K562 (cell line): ENCODE data around the gene EMID1. TPM values are rescaled to one million over a fixed set of nuclear protein-coding genes. Genes with fewer than 3 reads are reported as not detected.

Experiments used
- CCNT2 ChIP-seq: IDR thresholded peaks from 2 replicates; pipeline ENCODE4 v1.6.1; 2011; ENCODE audit warnings: borderline replicate concordance, low read depth, mild to moderate bottlenecking, moderate library complexity, mixed read lengths, low read length; ENCODE audit not compliant: insufficient read length; ENCODE audit errors: extremely low read depth
- CHD1 ChIP-seq: fragments of 200-600 bp; sonication (generic); IDR thresholded peaks from one replicate; pipeline ENCODE4 v1.6.1; 2012; ENCODE audit warnings: mild to moderate bottlenecking, moderate library complexity, low read length, inconsistent platforms
- ETS1 ChIP-seq: conservative IDR thresholded peaks from 2 replicates; pipeline ENCODE4 v1.6.1; 2011; ENCODE audit warnings: low read depth, mild to moderate bottlenecking, low read length; ENCODE audit not compliant: control insufficient read depth
- GABPB2 ChIP-seq: fragments of 250-450 bp; sonication (Bioruptor Pico); conservative IDR thresholded peaks from 2 replicates; pipeline ENCODE4 v1.5.1; 2021; ENCODE audit warnings: mild to moderate bottlenecking
- GMEB1 ChIP-seq: fragments of 250-450 bp; sonication (Bioruptor Pico); IDR thresholded peaks from 2 replicates; pipeline ENCODE4 v1.4.0; 2020; ENCODE audit warnings: mild to moderate bottlenecking
- HDAC1 ChIP-seq, 2 experiments: fragments of 450-650 bp; IDR thresholded peaks; 2 replicates each; pipeline ENCODE4 v1.6.1; 2016 to 2017; ENCODE audit warnings: inconsistent platforms in 1 of 2, mild to moderate bottlenecking in 1 of 2, moderate library complexity in 1 of 2
- HDAC3 ChIP-seq: fragments of 450-650 bp; IDR thresholded peaks from 2 replicates; pipeline ENCODE4 v1.6.1; 2018; ENCODE audit warnings: borderline replicate concordance, mild to moderate bottlenecking, moderate library complexity; ENCODE audit not compliant: partially characterized antibody
- HDAC6 ChIP-seq: IDR thresholded peaks from 2 replicates; pipeline ENCODE4 v1.6.1; 2012; ENCODE audit warnings: low read depth, mild to moderate bottlenecking, control low read depth, inconsistent platforms, low read length, moderate library complexity
- MAFG ChIP-seq: fragments of 450-650 bp; conservative IDR thresholded peaks from 2 replicates; pipeline ENCODE4 v1.6.1; 2016; ENCODE audit warnings: missing genetic modification characterization, missing compliant biosample characterization
- MIER1 ChIP-seq: fragments of 450-650 bp; IDR thresholded peaks from 2 replicates; pipeline ENCODE4 v1.6.1; 2016; ENCODE audit warnings: antibody characterized with exemption, mild to moderate bottlenecking, low read depth
- MNT ChIP-seq, 2 experiments: fragments of 450-650 bp; conservative IDR thresholded peaks; 2 replicates each; pipeline ENCODE4 v1.6.1; 2017; ENCODE audit warnings: mild to moderate bottlenecking in 2 of 2, moderate library complexity in 2 of 2
- NEUROD1 ChIP-seq: fragments of 150-350 bp; IDR thresholded peaks from 2 replicates; pipeline ENCODE4 v1.6.1; 2014; ENCODE audit warnings: borderline replicate concordance, low read length, low read depth; ENCODE audit not compliant: partially characterized antibody
- NR2F6 ChIP-seq: fragments of 450-650 bp; formaldehyde crosslinking; IDR thresholded peaks from 2 replicates; pipeline ENCODE4 v1.4.0; 2020; ENCODE audit warnings: mild to moderate bottlenecking
- OTX1 ChIP-seq: fragments of 450-650 bp; formaldehyde crosslinking; IDR thresholded peaks from 2 replicates; pipeline ENCODE4 v1.4.0; 2022; ENCODE audit warnings: mild to moderate bottlenecking
- PHB2 ChIP-seq: fragments of 450-650 bp; IDR thresholded peaks from 2 replicates; pipeline ENCODE4 v1.6.1; 2017; ENCODE audit warnings: low read depth
- RB1 ChIP-seq: fragments of 450-650 bp; IDR thresholded peaks from 2 replicates; pipeline ENCODE4 v1.6.1; 2017; ENCODE audit warnings: low read depth, mild to moderate bottlenecking
- SRSF7 ChIP-seq: fragments of 200-400 bp; formaldehyde crosslinking; optimal IDR thresholded peaks from 2 replicates; pipeline ENCODE3; 2017; ENCODE audit warnings: mild to moderate bottlenecking, low read depth, low read length
- TCF3 ChIP-seq: sonication (generic); formaldehyde crosslinking; IDR thresholded peaks from 2 replicates; pipeline ENCODE4 v1.4.0; 2020; ENCODE audit warnings: mild to moderate bottlenecking, missing genetic modification reagents
- TOE1 ChIP-seq, 2 experiments: fragments of 450-650 bp in 1 of 2; sonication (generic) in 1 of 2; formaldehyde crosslinking in 1 of 2; IDR thresholded peaks; 2 replicates each; pipeline versions ENCODE4 v1.7.1 to v1.8.0; 2016 to 2022; ENCODE audit warnings: borderline replicate concordance in 2 of 2, mild to moderate bottlenecking in 2 of 2, antibody characterized with exemption in 1 of 2, inconsistent platforms in 1 of 2, low read depth in 1 of 2, missing genetic modification reagents in 1 of 2, moderate library complexity in 1 of 2
- ZBTB12 ChIP-seq: fragments of 250-450 bp; sonication (Bioruptor Pico); IDR thresholded peaks from 2 replicates; pipeline ENCODE4 v1.4.0; 2020
- ZNF551 ChIP-seq: fragments of 250-450 bp; sonication (Bioruptor Pico); IDR thresholded peaks from 2 replicates; pipeline ENCODE4 v1.5.0; 2021; ENCODE audit warnings: mild to moderate bottlenecking, moderate library complexity
- ZNF707 ChIP-seq: fragments of 250-450 bp; sonication (Bioruptor Pico); conservative IDR thresholded peaks from 2 replicates; pipeline ENCODE4 v1.8.0; 2022; ENCODE audit warnings: inconsistent platforms, mild to moderate bottlenecking, moderate library complexity
- ZSCAN32 ChIP-seq: fragments of 450-650 bp; formaldehyde crosslinking; IDR thresholded peaks from 2 replicates; pipeline ENCODE4 v1.4.0; 2020; ENCODE audit warnings: mild to moderate bottlenecking, moderate library complexity
- polyA plus RNA-seq, 8 experiments: library from polyadenylated mRNA; depleted of rRNA in 4 of 8; stranded (reverse) in 5 of 8; unstranded in 3 of 8; fragments of >200 nt; fragmentation: Nextera tagmentation in 2 of 8; fragmentation: Illumina TruSeq in 1 of 8; extraction: Ambion mirVana in 2 of 8; extraction: Trizol in 1 of 8; gene quantifications; 2 replicates each; pipeline versions ENCODE4 v1.2.1 to v1.2.3, GENCODE V29; 2011 to 2014; ENCODE audit warnings: inconsistent platforms in 1 of 8, missing spikeins in 1 of 8
- total RNA-seq, 7 experiments: library from RNA; depleted of rRNA in 6 of 7; stranded (reverse); fragments of >200 nt in 6 of 7; fragmentation: Illumina TruSeq in 2 of 7; extraction: Trizol in 2 of 7; gene quantifications; 2 replicates each; pipeline versions ENCODE4 v1.2.1 to v1.2.3, GENCODE V29; 2011 to 2021; ENCODE audit warnings: low replicate concordance in 1 of 7

The EMID1 gene
- total and polyA plus RNA-seq, 9 of the 15 experiments (the other 6 are each of a cell fraction or from before 2014, with no cell fraction given): 0.15 to 7.2 (median 2.7) TPM

- peak; percentile 96 for TF ChIP-seq TOE1 (IDR thresholded peaks at IDR 0.05; ENCODE audit: borderline replicate concordance)
- no peak for TF ChIP-seq TOE1 (CRISPR knock-in tag; IDR thresholded peaks at IDR 0.05; ENCODE audit: borderline replicate concordance, low read depth)
- TF ChIP-seq ZSCAN32 (CRISPR knock-in tag): no peak
- TF ChIP-seq OTX1 (CRISPR knock-in tag): no peak
- peak; percentile 19; the same call in 1 of the 2 replicates for TF ChIP-seq GMEB1 (CRISPR knock-in tag)
- TF ChIP-seq MNT (conservative IDR thresholded peaks at IDR 0.05): peak; percentile 80 to 82
- TF ChIP-seq ETS1: peak; percentile 85
- TF ChIP-seq MAFG: peak; percentile 65; the same call in 1 of the 2 replicates
- TF ChIP-seq ZBTB12: 0 out of 2 replicates have a peak, but pooled peaks have one; percentile 17
- no peak for TF ChIP-seq ZNF707 (CRISPR knock-in tag)
- TF ChIP-seq HDAC1 (IDR thresholded peaks at IDR 0.05): no peak
- TF ChIP-seq RB1: peak; percentile 53; the same call in 1 of the 2 replicates
- TF ChIP-seq HDAC6: no peak
- TF ChIP-seq NEUROD1: peak; percentile 67
- TF ChIP-seq MIER1: no peak
- TF ChIP-seq CHD1: peak; percentile 93
- TF ChIP-seq SRSF7: peak; percentile 42
- no peak for TF ChIP-seq PHB2
- TF ChIP-seq TCF3 (CRISPR knock-in tag): no peak
- peak; percentile 79 for TF ChIP-seq CCNT2
- TF ChIP-seq ZNF551 (CRISPR knock-in tag): no peak
- no peak for TF ChIP-seq NR2F6 (CRISPR knock-in tag)
- no peak for TF ChIP-seq GABPB2 (CRISPR knock-in tag)
- no peak for TF ChIP-seq HDAC3
Observed at GRCh38 chr22:29267858-29268510, 62.3 kb downstream of the EMID1 start, which contains the start of the genes EWSR1 and RHBDD3 (continued).
